Measurements from ENCODE around the gene AURKA. TPM values are rescaled to one million over a fixed set of nuclear protein-coding genes. Genes with fewer than 3 reads are reported as not detected.
A peak's percentile ranks its signal among the peaks of the same experiment; 100 is the strongest.

Gene AURKA
- total and polyA plus RNA-seq, 8 donors: 0.45 to 27.7 (median 6.9) TPM

DNA sequence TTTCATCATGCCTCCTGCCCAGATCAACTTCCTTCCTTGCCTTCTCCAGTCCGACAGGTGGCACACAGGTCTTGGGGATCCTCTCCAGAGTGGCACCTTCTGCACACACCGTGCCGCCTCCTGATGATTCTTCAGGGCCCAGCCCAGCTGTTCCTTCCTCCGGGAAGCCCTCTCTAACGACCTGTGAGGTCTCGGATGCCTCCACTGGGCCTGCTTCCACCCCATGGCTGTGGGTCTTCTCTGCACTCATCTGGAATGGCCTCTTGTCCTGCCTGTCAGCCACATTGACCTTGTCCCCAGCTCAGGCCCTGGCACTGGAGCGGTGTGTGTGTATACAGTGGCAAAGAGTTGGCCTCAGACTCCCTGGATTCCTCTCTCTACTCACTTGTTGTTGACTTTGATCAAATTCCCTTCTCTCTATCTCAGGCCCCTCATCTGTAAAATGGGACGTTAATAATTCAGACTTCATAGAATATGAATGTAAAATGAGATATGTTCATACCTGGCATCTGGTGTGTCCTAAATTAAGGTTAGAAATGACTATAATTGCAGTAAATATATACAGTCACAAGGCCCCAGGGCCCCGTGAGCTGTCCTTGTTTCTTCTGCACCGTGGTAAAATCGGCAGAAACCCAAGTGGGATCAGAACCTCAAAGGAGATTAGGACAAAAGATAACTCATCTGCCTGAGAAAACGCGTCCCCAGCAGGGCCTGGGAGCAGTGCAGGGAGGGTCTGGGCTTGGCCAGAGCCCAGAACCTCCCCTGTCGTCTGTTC lies 31.7 kb downstream of the AURKA start:
- peaks cover 18 to 45% (median 29%) of the 10 kb centered on the region in 4 donors for H3K4me1 ChIP-seq
- peak overlapping the region; percentile 91 to 97 (median 96) for H3K4me3 ChIP-seq
- no peaks in the 10 kb centered on the region for H3K9me3 ChIP-seq
- no peak for DNase-seq
- H3K27me3 ChIP-seq: no peaks in the 10 kb centered on the region
- peak overlapping the region; percentile 9 to 91 (median 75) for H3K27ac ChIP-seq
- TF ChIP-seq, protein P1, sequence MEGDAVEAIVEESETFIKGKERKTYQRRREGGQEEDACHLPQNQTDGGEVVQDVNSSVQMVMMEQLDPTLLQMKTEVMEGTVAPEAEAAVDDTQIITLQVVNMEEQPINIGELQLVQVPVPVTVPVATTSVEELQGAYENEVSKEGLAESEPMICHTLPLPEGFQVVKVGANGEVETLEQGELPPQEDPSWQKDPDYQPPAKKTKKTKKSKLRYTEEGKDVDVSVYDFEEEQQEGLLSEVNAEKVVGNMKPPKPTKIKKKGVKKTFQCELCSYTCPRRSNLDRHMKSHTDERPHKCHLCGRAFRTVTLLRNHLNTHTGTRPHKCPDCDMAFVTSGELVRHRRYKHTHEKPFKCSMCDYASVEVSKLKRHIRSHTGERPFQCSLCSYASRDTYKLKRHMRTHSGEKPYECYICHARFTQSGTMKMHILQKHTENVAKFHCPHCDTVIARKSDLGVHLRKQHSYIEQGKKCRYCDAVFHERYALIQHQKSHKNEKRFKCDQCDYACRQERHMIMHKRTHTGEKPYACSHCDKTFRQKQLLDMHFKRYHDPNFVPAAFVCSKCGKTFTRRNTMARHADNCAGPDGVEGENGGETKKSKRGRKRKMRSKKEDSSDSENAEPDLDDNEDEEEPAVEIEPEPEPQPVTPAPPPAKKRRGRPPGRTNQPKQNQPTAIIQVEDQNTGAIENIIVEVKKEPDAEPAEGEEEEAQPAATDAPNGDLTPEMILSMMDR (IDR thresholded peaks at IDR 0.05): no peak
- TF ChIP-seq POLR2A (IDR thresholded peaks at IDR 0.05): no peak
- TF ChIP-seq POLR2AphosphoS5 (IDR thresholded peaks at IDR 0.05): no peak
- TF ChIP-seq EP300 (IDR thresholded peaks at IDR 0.05): no peak
- intact Hi-C loops (cut with DNase I; ENCODE audit: low total_unique reads): no loop called here
- WGBS, 5 donors: 63 to 76% (median 73%) methylated on average over 12 to 14 of the region's 14 CpGs
- H3K36me3 ChIP-seq: peaks cover 2 to 20% (median 13%) of the 10 kb centered on the region in 4 donors

DNA sequence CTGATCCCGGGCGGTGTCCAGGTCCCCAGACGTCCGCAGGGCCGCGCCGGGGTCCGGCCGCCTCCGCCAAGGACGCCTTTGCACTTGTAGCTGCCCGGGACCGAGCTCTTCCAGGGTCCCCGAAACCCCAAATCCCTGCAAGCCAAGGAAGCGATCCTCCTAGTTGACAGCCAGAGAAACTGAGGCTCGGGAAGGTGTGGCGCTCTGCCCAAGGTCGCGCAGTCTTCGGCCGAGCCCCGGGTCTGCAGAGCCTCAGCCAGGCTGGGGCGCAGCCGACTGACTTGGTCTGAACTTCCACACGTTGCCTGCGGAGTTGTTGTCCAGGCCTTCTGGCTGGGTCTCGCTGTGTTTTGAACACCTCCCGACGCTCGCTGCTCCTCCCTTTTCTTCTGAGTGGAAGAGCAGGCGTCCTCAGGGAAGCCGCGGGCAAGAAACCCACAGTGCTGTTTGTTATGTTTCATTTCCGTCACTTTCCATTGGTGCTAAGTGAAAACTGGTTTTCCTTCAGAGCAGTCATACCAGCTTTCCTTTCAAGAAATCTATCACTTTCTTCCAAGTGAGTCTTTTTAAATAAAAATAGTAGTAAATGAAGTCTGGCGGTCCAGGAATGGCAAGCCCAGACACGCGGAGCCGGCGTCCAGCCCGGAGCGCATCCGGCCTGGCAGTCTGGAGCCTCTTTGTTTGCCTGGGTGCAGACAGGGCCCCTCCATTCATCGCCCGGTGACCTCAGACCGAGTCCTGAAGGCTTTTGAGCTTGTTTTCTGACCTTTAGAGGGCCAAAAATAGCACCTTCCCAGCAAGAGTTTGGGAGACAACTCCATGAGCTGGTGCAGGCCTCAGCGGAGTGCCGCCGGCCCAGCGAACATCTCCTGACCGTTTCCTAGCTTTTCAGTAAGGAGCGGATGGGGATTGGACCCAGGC lies 32.5 kb downstream of the AURKA start:
- H3K36me3 ChIP-seq: peaks cover 0 to 12% (median 5%) of the 10 kb centered on the region in 4 donors
- intact Hi-C loops (cut with DNase I; ENCODE audit: low total_unique reads): no loop called here
- H3K27ac ChIP-seq: peak overlapping the region; percentile 75 to 91 (median 86)
- H3K27me3 ChIP-seq: no peaks in the 10 kb centered on the region
- no peaks in the 10 kb centered on the region for H3K9me3 ChIP-seq
- no peak for TF ChIP-seq EP300 (IDR thresholded peaks at IDR 0.05)
- TF ChIP-seq POLR2AphosphoS5 (IDR thresholded peaks at IDR 0.05): no peak
- no peak for TF ChIP-seq POLR2A (IDR thresholded peaks at IDR 0.05)
- TF ChIP-seq, protein P1 (IDR thresholded peaks at IDR 0.05): no peak
- peak overlapping the region; percentile 91 to 97 (median 96) for H3K4me3 ChIP-seq
- H3K4me1 ChIP-seq: peaks cover 18 to 45% (median 29%) of the 10 kb centered on the region in 4 donors
- DNase-seq: peak; percentile 38 to 81
- WGBS, 5 donors: 7 to 13% (median 9%) methylated on average over 23 to 51 of the region's 51 CpGs

DNA sequence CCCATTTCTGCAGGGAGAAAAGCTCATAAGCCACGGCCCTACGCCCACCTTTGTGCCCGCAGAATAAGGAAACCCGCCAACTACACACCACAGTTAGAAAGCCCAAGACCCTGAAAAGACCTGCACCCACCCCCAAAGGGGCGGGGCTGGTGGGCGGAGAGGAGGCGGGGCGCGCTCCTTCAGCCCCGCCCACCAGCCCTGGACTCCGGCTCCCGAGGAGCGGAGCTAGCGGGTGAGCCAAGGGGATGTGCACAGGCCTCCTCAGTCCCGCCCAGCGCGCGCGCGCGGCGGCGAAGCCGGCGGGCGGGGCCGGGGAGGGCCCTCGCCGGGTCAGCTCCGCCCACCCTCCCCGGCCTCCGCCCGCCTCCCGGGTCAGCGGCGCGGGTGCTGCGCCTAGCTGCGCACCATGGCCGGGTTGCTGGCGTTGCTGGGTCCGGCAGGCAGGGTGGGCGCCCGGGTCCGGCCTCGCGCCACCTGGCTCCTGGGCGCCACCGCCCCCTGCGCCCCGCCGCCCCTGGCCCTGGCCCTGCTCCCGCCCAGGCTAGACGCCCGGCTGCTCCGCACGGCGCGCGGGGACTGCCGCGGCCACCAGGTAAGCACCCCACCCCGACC lies 33.3 kb downstream of the AURKA start, which contains the start of gene FAM210B:
Gene FAM210B, plus strand, starts transcription at position 375 of the 612 bp plus-strand sequence. Its CDS starts 32 bp downstream, at position 407.
- TF ChIP-seq EP300 (IDR thresholded peaks at IDR 0.05): no peak
- TF ChIP-seq POLR2AphosphoS5 (IDR thresholded peaks at IDR 0.05): peak in 2 of 3 donors; percentile 63 to 79
- TF ChIP-seq POLR2A (IDR thresholded peaks at IDR 0.05): no peak
- TF ChIP-seq, protein P1 (IDR thresholded peaks at IDR 0.05): no peak
- H3K9me3 ChIP-seq: no peaks in the 10 kb centered on the region
- 0 to 6% (median 1%) methylated on average over 6 to 63 of the region's 63 CpGs for WGBS, 5 donors
- peaks cover 18 to 45% (median 29%) of the 10 kb centered on the region in 4 donors for H3K4me1 ChIP-seq
- DNase-seq: peak; percentile 88 to 96
- peaks cover 0 to 8% (median 2%) of the 10 kb centered on the region in 4 donors for H3K36me3 ChIP-seq
- H3K27me3 ChIP-seq: no peaks in the 10 kb centered on the region
- H3K4me3 ChIP-seq: peak within 1 kb of the TSS; percentile 91 to 97 (median 96)
- peak within 1 kb of the TSS; percentile 75 to 91 (median 86) for H3K27ac ChIP-seq
- intact Hi-C loops (cut with DNase I; ENCODE audit: low total_unique reads): no loop called here
